Measurements from ENCODE around the gene CERT1.

The CERT1 gene

DNA sequence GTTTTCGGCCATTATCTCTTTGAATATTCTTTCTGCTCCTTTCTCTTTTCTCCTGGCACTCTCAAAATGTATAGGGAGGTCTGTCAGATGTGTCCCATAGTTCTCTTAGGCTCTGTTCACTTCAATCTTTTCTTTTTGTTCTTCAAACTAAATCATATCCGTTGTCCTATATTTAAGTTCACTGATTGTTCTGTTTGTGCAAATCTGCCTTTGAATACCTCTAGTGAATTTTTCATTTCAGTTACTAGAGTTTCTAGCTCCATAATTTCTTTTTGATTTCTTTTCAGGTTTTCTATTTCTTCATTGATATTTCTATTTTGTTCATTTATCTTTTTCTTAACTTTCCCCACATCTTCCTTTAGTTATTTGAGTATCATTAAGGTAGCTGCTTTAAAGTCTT is 65.4 kb downstream of the CERT1 start:
- FAIRE-seq (no peak), DNase-seq (ENCODE audit: insufficient read length, low spot score) (no peak)

DNA sequence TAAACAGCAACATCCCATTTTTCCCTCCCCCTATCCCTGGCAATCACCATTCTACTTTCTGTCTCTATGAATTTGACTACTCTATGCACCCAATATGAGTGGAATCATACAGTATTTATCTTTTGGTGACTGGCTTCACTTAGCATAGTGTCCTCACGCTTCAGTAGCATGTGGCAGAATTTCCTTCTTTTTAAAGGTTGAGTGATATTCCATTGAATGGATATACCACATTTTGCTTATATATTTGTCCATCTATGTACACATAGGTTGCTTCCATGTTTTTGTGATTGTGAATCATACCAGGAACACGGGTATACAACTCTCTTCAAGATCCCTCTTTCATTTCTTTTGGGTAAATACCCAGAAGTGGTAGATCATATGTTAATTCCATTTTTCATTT is 69.9 kb downstream of the CERT1 start:
- FAIRE-seq (no peak), DNase-seq (ENCODE audit: insufficient read length, low spot score) (no peak)
- TF ChIP-seq PAX5 (IDR thresholded peaks at IDR 0.05; ENCODE audit: insufficient read depth, low read length, severe bottlenecking) (no peak), SPI1 (IDR thresholded peaks at IDR 0.05; ENCODE audit: low read depth, low read length) (no peak), TAF1 (IDR thresholded peaks at IDR 0.05; ENCODE audit: low read depth, low read length) (no peak), POU2F2 (IDR thresholded peaks at IDR 0.05; ENCODE audit: low read depth, low read length) (no peak)

More for the DNA sequence above, 65.4 kb downstream of the CERT1 start:
- TF ChIP-seq POLR2A (IDR thresholded peaks at IDR 0.05; ENCODE audit: low read depth, low read length) = no peak
- no peak for TF ChIP-seq POU2F2 (IDR thresholded peaks at IDR 0.05; ENCODE audit: low read depth, low read length)
- no peak for TF ChIP-seq POLR2AphosphoS5 (IDR thresholded peaks at IDR 0.05; ENCODE audit: low read depth, low read length)
- no peak for TF ChIP-seq TAF1 (IDR thresholded peaks at IDR 0.05; ENCODE audit: low read depth, low read length)
- TF ChIP-seq PAX5 (IDR thresholded peaks at IDR 0.05; ENCODE audit: insufficient read depth, low read length, severe bottlenecking) = no peak
- TF ChIP-seq SPI1 (IDR thresholded peaks at IDR 0.05; ENCODE audit: low read depth, low read length) = no peak

DNA sequence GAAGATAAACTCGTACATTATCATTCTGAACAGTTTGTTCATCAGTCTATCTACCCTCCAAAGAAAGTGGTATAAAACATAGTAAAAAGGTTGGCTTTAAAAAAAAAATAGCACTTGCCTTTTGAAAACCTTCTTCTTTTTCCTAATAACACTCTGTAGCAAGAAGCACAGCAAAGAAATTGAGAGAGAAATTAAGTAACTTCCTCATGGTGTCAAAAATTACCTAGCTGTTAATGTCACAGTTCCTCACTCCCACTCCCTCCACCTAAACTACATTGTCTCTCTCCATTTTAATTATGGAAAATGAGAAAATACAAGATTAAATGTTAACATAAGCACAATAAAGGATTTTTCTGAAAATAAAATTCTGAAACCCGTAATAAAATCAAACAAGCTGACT is 72.2 kb downstream of the CERT1 start:
- TF ChIP-seq POLR2A (IDR thresholded peaks at IDR 0.05; ENCODE audit: low read depth, low read length) = no peak
- TF ChIP-seq POLR2AphosphoS5 (IDR thresholded peaks at IDR 0.05; ENCODE audit: low read depth, low read length) = no peak
- TF ChIP-seq POU2F2 (IDR thresholded peaks at IDR 0.05; ENCODE audit: low read depth, low read length) = no peak
- TF ChIP-seq SPI1 (IDR thresholded peaks at IDR 0.05; ENCODE audit: low read depth, low read length) = no peak
- TF ChIP-seq TAF1 (IDR thresholded peaks at IDR 0.05; ENCODE audit: low read depth, low read length) = no peak
- no peak for TF ChIP-seq PAX5 (IDR thresholded peaks at IDR 0.05; ENCODE audit: insufficient read depth, low read length, severe bottlenecking)
- FAIRE-seq (no peak), DNase-seq (ENCODE audit: insufficient read length, low spot score) (no peak)

DNA sequence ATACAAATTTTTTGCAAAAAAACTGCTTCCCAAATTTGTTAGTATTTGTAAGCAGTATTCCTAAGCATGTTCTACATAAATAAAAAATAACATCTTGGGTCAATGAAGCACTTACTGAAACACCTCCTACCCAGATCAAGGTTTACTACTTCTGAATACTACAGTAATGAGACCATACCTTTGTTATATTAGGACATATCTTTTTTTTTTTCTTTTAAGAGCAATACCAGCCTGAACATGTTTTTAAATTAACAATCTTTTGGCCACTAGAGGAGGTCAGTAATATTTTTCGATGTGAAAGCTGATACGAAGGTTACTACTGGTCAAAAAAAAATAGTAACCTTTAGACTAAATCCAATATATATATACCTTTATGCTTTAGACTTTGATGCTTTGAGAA is 72.7 kb downstream of the CERT1 start:
- DNase-seq (ENCODE audit: insufficient read length, low spot score) (no peak), FAIRE-seq (no peak)
- TF ChIP-seq POU2F2 (IDR thresholded peaks at IDR 0.05; ENCODE audit: low read depth, low read length) = no peak

DNA sequence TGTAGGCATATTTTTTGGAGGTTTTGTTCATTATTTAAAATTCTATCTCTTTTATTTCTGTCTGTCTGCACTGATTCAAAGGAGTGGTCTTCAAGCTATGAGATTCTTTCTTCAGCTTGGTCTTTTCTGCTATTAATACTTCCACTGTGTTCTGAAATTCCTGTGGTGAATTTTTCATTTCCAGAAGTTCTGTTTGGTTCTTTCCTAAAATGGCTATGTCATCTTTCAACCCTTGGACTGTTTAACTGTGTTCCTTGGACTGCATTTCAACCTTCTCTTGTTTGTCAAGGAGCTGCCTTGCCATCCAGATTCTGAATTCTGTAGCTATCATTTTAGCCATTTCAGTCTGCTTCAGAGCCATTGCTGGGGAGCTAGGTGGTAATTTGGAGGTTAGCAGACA is 76.3 kb downstream of the CERT1 start:
- no peak for FAIRE-seq
- no peak for DNase-seq (ENCODE audit: insufficient read length, low spot score)
- TF ChIP-seq TAF1 (IDR thresholded peaks at IDR 0.05; ENCODE audit: low read depth, low read length) = no peak
- TF ChIP-seq POU2F2 (IDR thresholded peaks at IDR 0.05; ENCODE audit: low read depth, low read length) = no peak
- no peak for TF ChIP-seq POLR2A (IDR thresholded peaks at IDR 0.05; ENCODE audit: low read depth, low read length)
- no peak for TF ChIP-seq POLR2AphosphoS5 (IDR thresholded peaks at IDR 0.05; ENCODE audit: low read depth, low read length)
- TF ChIP-seq PAX5 (IDR thresholded peaks at IDR 0.05; ENCODE audit: insufficient read depth, low read length, severe bottlenecking) = no peak
- no peak for TF ChIP-seq SPI1 (IDR thresholded peaks at IDR 0.05; ENCODE audit: low read depth, low read length)

DNA sequence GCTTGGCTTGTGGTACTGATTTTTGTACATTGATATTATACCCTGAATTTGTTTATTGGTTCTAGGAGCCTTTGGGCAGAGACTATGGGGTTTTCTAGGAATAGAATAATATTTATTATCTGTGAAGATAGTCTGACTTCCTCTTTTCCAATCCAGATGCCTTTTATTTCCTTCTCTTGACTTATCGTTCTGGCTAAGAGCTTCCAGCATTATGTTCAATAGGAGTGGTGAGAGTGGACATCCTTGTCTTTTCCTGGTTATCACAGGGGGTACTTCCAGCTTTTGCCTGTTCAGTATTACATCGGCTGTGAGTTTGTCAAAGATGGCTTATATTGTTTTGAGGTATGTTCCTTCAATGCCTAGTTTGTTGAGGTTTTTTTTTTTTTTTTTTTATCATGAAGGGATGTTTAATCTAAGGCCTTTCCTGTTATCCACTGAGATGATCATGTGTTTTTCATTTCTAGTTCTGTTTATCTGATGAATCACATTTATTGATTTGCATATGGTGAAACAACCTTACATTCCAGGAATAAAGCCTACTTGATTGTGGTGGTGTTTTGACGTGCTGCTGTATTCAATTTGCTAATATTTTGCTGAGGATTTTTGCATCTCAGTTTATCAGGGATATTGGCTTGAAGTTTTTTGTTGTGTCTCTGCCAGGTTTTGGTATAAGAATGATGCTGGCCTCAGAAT is 77.5 kb downstream of the CERT1 start:
- FAIRE-seq = no peak
- TF ChIP-seq TAF1 (IDR thresholded peaks at IDR 0.05; ENCODE audit: low read depth, low read length) (no peak), POLR2A (IDR thresholded peaks at IDR 0.05; ENCODE audit: low read depth, low read length) (no peak), POLR2AphosphoS5 (IDR thresholded peaks at IDR 0.05; ENCODE audit: low read depth, low read length) (no peak), SPI1 (IDR thresholded peaks at IDR 0.05; ENCODE audit: low read depth, low read length) (no peak), POU2F2 (IDR thresholded peaks at IDR 0.05; ENCODE audit: low read depth, low read length) (no peak), PAX5 (IDR thresholded peaks at IDR 0.05; ENCODE audit: insufficient read depth, low read length, severe bottlenecking) (no peak)
- DNase-seq (ENCODE audit: insufficient read length, low spot score) = no peak

DNA sequence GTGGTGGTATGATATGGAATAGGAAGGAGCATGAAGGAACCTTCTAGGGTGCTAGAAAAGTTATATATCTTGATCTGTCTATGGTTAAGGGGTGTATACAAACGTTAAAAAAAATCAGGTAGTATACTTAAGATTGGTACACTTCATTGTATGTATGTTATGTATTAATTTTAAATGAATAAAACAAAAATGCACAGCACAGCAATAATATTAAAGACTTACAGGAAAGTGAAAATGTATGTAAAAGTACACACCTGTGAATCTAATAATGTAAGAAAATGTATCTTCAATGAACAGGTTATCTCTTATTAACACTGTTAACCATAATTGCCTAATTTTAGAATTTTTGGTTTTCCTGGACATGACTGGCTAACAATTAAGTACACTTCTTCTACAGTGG is 97.2 kb downstream of the CERT1 start:
- no peak for FAIRE-seq
- no peak for DNase-seq (ENCODE audit: insufficient read length, low spot score)
- TF ChIP-seq POLR2A (IDR thresholded peaks at IDR 0.05; ENCODE audit: low read depth, low read length) = no peak
- TF ChIP-seq SPI1 (IDR thresholded peaks at IDR 0.05; ENCODE audit: low read depth, low read length) = no peak
- no peak for TF ChIP-seq POLR2AphosphoS5 (IDR thresholded peaks at IDR 0.05; ENCODE audit: low read depth, low read length)
- TF ChIP-seq TAF1 (IDR thresholded peaks at IDR 0.05; ENCODE audit: low read depth, low read length) = no peak
- TF ChIP-seq PAX5 (IDR thresholded peaks at IDR 0.05; ENCODE audit: insufficient read depth, low read length, severe bottlenecking) = no peak
- no peak for TF ChIP-seq POU2F2 (IDR thresholded peaks at IDR 0.05; ENCODE audit: low read depth, low read length)

DNA sequence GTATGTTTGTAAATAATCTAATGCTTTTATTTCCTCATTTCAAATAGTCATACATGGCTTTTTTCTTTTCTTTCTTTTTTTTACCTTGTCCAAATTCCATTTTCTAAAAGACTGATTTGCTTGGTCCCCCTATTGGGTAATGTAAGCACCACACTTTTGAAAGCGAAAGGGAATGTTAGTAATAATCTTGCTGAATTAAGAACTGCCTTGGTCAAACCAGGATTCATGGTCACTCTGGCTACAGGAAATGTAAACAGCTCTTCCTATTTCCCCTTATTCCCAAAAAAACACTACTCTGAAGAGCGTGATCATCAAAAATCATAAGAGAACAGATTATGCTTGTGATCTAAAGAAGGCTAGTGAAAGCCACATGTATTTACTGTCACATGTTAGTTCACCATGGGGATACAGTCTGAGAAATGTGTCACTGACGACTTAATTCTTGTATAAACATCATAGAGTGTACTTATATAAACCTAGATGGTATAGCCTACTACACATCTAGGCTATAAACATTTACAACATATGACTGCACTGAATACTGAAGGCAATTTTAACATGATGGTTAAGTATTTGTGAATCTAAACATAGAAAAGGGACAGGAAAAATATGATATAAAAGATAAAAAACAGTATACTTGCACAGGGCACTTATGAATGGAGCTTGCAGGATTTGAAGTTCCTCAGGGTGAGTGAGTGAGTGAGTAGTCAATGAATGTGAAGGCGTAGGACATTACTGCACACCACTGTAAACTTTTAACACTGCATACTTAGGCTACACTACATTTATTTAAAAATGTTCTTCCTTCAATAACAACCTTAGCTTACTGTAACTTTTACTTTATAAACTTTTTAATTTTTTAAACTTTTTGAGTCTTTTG is 99.1 kb downstream of the CERT1 start:
- no peak for DNase-seq (ENCODE audit: insufficient read length, low spot score)
- FAIRE-seq = no peak
- TF ChIP-seq POLR2A (IDR thresholded peaks at IDR 0.05; ENCODE audit: low read depth, low read length) (no peak), TAF1 (IDR thresholded peaks at IDR 0.05; ENCODE audit: low read depth, low read length) (no peak), PAX5 (IDR thresholded peaks at IDR 0.05; ENCODE audit: insufficient read depth, low read length, severe bottlenecking) (no peak), SPI1 (IDR thresholded peaks at IDR 0.05; ENCODE audit: low read depth, low read length) (no peak), POLR2AphosphoS5 (IDR thresholded peaks at IDR 0.05; ENCODE audit: low read depth, low read length) (no peak), POU2F2 (IDR thresholded peaks at IDR 0.05; ENCODE audit: low read depth, low read length) (no peak)

DNA sequence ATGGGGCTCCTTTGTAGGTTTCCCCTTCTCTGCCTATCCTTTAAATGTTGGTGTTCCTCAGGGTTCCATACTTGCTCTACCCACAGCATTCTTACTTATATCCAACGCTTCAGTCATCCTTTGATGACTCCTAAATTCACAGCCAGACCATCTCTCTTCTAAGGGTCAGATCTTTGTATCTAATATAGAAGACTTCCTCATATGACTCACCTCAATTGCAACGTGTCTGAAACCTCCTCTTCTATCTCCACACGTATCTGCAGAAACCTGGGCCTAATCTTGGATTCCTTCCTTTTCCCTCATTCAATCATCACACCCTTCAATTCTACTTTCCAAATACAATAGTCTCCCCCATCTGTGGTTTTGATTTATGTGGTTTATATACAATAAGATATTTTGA is 106.1 kb downstream of the CERT1 start:
- FAIRE-seq (no peak), DNase-seq (ENCODE audit: insufficient read length, low spot score) (no peak)
- TF ChIP-seq TAF1 (IDR thresholded peaks at IDR 0.05; ENCODE audit: low read depth, low read length) = no peak
- TF ChIP-seq POLR2AphosphoS5 (IDR thresholded peaks at IDR 0.05; ENCODE audit: low read depth, low read length) = no peak
- no peak for TF ChIP-seq POU2F2 (IDR thresholded peaks at IDR 0.05; ENCODE audit: low read depth, low read length)
- TF ChIP-seq SPI1 (IDR thresholded peaks at IDR 0.05; ENCODE audit: low read depth, low read length) = no peak
- TF ChIP-seq PAX5 (IDR thresholded peaks at IDR 0.05; ENCODE audit: insufficient read depth, low read length, severe bottlenecking) = no peak

Data from GM12891 (cell line).